Central memory CD8-positive, alpha-beta T cell (primary cell): Measurements from ENCODE around the gene KRTAP3-1.
"Not testable (repeated sequence)": the region's sequence is repeated elsewhere in the genome, so short reads cannot be mapped to it uniquely, and the experiment has no call there.

Experiments used
- ATAC-seq: fragments of 150-1000 bp; cut with Tn5 transposase; replicated peaks from 2 replicates; pipeline ENCODE4 v1.10.0; 2022; ENCODE audit warnings: mild to moderate bottlenecking, moderate FRiP score, moderate number of reproducible peaks; ENCODE audit not compliant: poor library complexity, severe bottlenecking; ENCODE audit errors: extremely low read depth
- DNase-seq, 2 donors: peaks; one replicate each; pipeline ENCODE4 v3.0.0; 2021; ENCODE audit warnings: low spot score in 2 of 2
- H3K27ac Mint-ChIP-seq: one replicate; pipeline ENCODE4 v1.8.0; 2022; ENCODE audit warnings: low read depth, mild to moderate bottlenecking, moderate library complexity, mixed read lengths
- H3K27me3 Mint-ChIP-seq: one replicate; pipeline ENCODE4 v1.8.0; 2022; ENCODE audit warnings: mixed read lengths
- H3K36me3 Mint-ChIP-seq: one replicate; pipeline ENCODE4 v1.8.0; 2022; ENCODE audit warnings: mild to moderate bottlenecking, moderate library complexity, mixed read lengths; ENCODE audit not compliant: insufficient read depth
- H3K4me1 Mint-ChIP-seq: one replicate; pipeline ENCODE4 v1.8.0; 2022; ENCODE audit warnings: mixed read lengths
- H3K4me3 Mint-ChIP-seq: one replicate; pipeline ENCODE4 v1.8.0; 2022; ENCODE audit warnings: mild to moderate bottlenecking, moderate library complexity, mixed read lengths
- H3K9me3 Mint-ChIP-seq: one replicate; pipeline ENCODE4 v1.8.0; 2022; ENCODE audit warnings: mixed read lengths

The KRTAP3-1 gene

GRCh38 chr17:41010441-41010840 lies 1.5 kb upstream of the KRTAP3-1 start:
- Mint-ChIP-seq H3K27me3 (peaks cover 8% of the 10 kb centered on the region), H3K4me1 (no peaks in the 10 kb centered on the region), H3K27ac (no peak overlapping the region), H3K9me3 (no peaks in the 10 kb centered on the region), H3K36me3 (no peaks in the 10 kb centered on the region), H3K4me3 (no peak overlapping the region)
- DNase-seq (no peak), ATAC-seq (no peak)

DNA sequence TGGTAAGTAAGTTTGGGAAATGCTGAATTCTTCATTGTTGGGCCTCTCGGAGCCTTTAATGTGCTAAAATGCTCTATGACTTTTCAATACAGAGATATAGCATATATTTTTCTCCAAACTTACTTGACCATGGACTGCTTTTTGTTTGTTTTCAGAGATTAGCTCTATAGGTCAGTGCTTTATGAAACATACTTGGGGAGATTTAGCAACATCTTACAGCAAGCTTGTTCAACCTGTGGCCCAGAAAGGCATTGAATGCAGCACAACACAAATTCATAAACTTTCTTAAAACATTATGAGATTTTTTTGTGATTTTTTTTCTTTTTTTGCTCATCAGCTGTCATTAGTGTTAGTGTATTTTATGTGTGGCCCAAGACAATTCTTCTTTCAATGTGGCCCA lies 1.0 kb upstream of the KRTAP3-1 start:
- no peak overlapping the region for H3K4me3 Mint-ChIP-seq

GRCh38 chr17:41009301-41009760 lies 403 bp upstream of the KRTAP3-1 start:
- ATAC-seq: no peak
- peaks cover 6% of the 10 kb centered on the region for H3K27me3 Mint-ChIP-seq
- no peak overlapping the region for H3K27ac Mint-ChIP-seq
- H3K4me3 Mint-ChIP-seq: no peak overlapping the region
- no peak for DNase-seq
- H3K4me1 Mint-ChIP-seq: no peaks in the 10 kb centered on the region
- no peaks in the 10 kb centered on the region for H3K9me3 Mint-ChIP-seq
- no peaks in the 10 kb centered on the region for H3K36me3 Mint-ChIP-seq

More for the DNA sequence above, 1.0 kb upstream of the KRTAP3-1 start:
- H3K9me3 Mint-ChIP-seq: no peaks in the 10 kb centered on the region
- H3K4me1 Mint-ChIP-seq: no peaks in the 10 kb centered on the region
- H3K27ac Mint-ChIP-seq: no peak overlapping the region
- ATAC-seq: no peak
- H3K36me3 Mint-ChIP-seq: no peaks in the 10 kb centered on the region
- H3K27me3 Mint-ChIP-seq: peaks cover 3% of the 10 kb centered on the region
- DNase-seq: no peak

DNA sequence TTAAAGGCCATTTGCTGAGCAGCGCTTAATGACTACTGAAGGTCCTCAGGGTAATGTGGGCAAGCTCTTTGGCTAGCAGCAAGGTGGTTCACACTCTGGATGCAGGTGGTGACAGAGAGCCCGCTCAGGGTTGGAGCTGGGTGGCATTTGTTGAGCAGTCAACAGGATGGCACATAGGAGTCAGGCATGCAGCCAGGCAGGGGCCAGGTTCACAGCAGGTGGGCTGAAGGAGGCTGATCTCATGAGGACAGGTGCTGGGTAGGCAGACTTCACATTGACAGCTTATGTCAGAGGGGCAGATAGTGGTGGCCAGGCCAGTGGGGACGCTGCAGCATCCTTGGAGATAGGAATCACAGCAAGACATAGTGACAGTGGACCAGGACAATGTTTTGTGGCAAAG lies 4.5 kb downstream of the KRTAP3-1 start:
- Mint-ChIP-seq H3K27me3 (peaks cover 55% of the 10 kb centered on the region), H3K4me1 (no peaks in the 10 kb centered on the region), H3K9me3 (no peaks in the 10 kb centered on the region), H3K4me3 (no peak overlapping the region), H3K27ac (no peak overlapping the region), H3K36me3 (no peaks in the 10 kb centered on the region)
- ATAC-seq: no peak
- no peak for DNase-seq

GRCh38 chr17:41003926-41004325 lies 5.0 kb downstream of the KRTAP3-1 start:
- Mint-ChIP-seq H3K36me3 (no peaks in the 10 kb centered on the region), H3K27ac (no peak overlapping the region), H3K4me3 (no peak overlapping the region), H3K4me1 (no peaks in the 10 kb centered on the region), H3K9me3 (no peaks in the 10 kb centered on the region), H3K27me3 (peaks cover 60% of the 10 kb centered on the region)
- DNase-seq (no peak), ATAC-seq (no peak)

DNA sequence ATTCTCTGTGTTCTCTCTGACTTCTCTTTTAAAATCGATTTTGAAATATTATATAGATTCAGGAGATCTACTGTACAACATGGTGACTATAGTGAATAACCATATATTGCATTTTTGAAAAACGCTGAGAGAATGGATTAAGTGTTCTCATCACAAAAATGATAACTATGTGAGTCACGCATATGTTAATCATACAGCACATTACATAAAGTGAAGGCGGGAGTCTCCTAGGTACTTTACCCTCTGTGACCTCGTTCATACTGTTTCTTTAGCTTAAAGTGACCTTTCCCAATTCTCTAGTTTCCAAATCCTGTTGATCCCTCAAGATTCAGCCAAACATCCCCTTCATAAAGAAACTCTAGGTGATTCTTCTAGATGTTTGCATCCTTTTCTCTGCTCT lies 6.1 kb downstream of the KRTAP3-1 start:
- Mint-ChIP-seq H3K4me1 (no peaks in the 10 kb centered on the region), H3K9me3 (no peaks in the 10 kb centered on the region), H3K4me3 (no peak overlapping the region), H3K27ac (no peak overlapping the region), H3K36me3 (no peaks in the 10 kb centered on the region), H3K27me3 (peaks cover 71% of the 10 kb centered on the region)
- DNase-seq (no peak), ATAC-seq (no peak)

GRCh38 chr17:41001795-41002194 lies 7.1 kb downstream of the KRTAP3-1 start:
- no peak for DNase-seq
- no peaks in the 10 kb centered on the region for H3K4me1 Mint-ChIP-seq
- no peak for ATAC-seq
- no peak overlapping the region for H3K4me3 Mint-ChIP-seq
- no peaks in the 10 kb centered on the region for H3K9me3 Mint-ChIP-seq
- H3K27ac Mint-ChIP-seq: no peak overlapping the region
- H3K36me3 Mint-ChIP-seq: no peaks in the 10 kb centered on the region
- H3K27me3 Mint-ChIP-seq: peaks cover 81% of the 10 kb centered on the region

DNA sequence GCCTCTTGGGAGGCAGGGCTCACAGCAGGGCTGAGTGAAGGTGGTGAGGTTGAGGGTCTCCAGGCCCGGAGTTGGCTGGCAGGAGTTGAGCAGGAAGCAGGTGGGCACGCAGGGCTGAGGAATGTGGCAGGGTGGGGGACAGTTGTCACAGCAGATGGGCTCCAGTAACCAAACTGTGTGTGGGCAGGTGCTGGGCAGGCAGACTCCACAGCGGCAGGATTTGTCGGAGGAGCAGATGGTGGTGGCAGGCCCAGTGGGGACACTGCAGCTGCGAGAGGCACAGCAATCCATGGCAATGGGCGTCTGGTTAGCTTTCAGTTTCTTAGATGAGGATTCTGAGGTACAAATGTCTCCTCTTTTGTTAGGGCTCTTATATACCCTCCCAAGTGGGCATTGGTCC lies 9.4 kb downstream of the KRTAP3-1 start, which contains the start of gene KRTAP3-2:
KRTAP3-2 (minus strand) TSS at position 344 of the 400 bp plus-strand sequence; CDS start at position 291, 53 bp downstream.
- H3K36me3 Mint-ChIP-seq, H3K9me3 Mint-ChIP-seq, H3K4me1 Mint-ChIP-seq, DNase-seq, H3K4me3 Mint-ChIP-seq, H3K27ac Mint-ChIP-seq, ATAC-seq: not testable (repeated sequence)
- peaks cover 96% of the 10 kb centered on the region for H3K27me3 Mint-ChIP-seq

GRCh38 chr17:40997361-40997760 lies 11.6 kb downstream of the KRTAP3-1 start:
- Mint-ChIP-seq H3K9me3 (no peaks in the 10 kb centered on the region), H3K36me3 (no peaks in the 10 kb centered on the region), H3K4me1 (no peaks in the 10 kb centered on the region), H3K27ac (no peak overlapping the region), H3K4me3 (no peak overlapping the region), H3K27me3 (peaks cover 93% of the 10 kb centered on the region)
- DNase-seq (no peak), ATAC-seq (no peak)

DNA sequence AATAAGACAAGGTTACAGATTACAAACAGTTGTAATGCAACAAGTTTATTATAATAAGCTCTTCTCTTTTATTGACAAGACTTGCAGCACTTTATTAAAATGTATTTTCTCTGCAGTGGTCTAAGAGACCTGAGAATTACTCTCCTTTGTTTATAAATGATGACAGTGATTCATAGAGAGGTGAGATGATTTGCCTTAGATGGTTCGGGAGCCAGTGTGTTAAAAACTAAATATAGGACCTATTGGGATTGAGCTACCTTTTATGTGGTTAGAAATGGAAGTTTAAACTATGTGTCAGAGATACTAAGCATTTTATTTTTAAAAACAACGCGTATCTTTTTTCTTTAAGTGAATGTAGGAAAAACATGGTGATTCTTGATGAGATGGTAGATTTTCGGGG lies 12.1 kb downstream of the KRTAP3-1 start:
- H3K27ac Mint-ChIP-seq: no peak overlapping the region
- ATAC-seq (no peak), DNase-seq (no peak)
- peaks cover 93% of the 10 kb centered on the region for H3K27me3 Mint-ChIP-seq
- no peaks in the 10 kb centered on the region for H3K4me1 Mint-ChIP-seq
- no peaks in the 10 kb centered on the region for H3K9me3 Mint-ChIP-seq
- no peak overlapping the region for H3K4me3 Mint-ChIP-seq
- H3K36me3 Mint-ChIP-seq: no peaks in the 10 kb centered on the region

GRCh38 chr17:40995116-40995515 lies 13.8 kb downstream of the KRTAP3-1 start:
- Mint-ChIP-seq H3K4me3 (no peak overlapping the region), H3K4me1 (no peaks in the 10 kb centered on the region), H3K27me3 (peaks cover 88% of the 10 kb centered on the region), H3K36me3 (no peaks in the 10 kb centered on the region), H3K27ac (no peak overlapping the region), H3K9me3 (no peaks in the 10 kb centered on the region)
- ATAC-seq: no peak
- no peak for DNase-seq

DNA sequence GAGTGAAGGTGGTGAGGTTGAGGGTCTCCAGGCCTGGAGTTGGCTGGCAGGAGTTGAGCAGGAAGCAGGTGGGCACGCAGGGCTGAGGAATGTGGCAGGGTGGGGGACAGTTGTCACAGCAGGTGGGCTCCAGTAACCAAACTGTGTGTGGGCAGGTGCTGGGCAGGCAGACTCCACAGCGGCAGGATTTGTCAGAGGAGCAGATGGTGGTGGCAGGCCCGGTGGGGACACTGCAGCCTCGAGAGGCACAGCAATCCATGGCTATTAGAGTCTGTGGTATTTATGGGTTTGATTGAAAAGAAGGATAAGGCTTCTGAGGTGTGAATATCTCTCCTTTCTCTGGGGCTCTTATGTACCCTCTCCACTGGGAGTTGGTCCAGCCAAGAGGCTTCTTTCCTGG lies 15.1 kb downstream of the KRTAP3-1 start, which contains the start of gene KRTAP3-3:
KRTAP3-3 (minus strand) TSS at position 326 of the 400 bp plus-strand sequence; CDS start at position 259, 67 bp downstream.
- H3K4me1 Mint-ChIP-seq: no peaks in the 10 kb centered on the region
- no peak for ATAC-seq
- H3K4me3 Mint-ChIP-seq: no peak within 1 kb of the TSS
- no peaks in the 10 kb centered on the region for H3K36me3 Mint-ChIP-seq
- DNase-seq: no peak
- H3K9me3 Mint-ChIP-seq: no peaks in the 10 kb centered on the region
- no peak within 1 kb of the TSS for H3K27ac Mint-ChIP-seq
- peaks cover 85% of the 10 kb centered on the region for H3K27me3 Mint-ChIP-seq

DNA sequence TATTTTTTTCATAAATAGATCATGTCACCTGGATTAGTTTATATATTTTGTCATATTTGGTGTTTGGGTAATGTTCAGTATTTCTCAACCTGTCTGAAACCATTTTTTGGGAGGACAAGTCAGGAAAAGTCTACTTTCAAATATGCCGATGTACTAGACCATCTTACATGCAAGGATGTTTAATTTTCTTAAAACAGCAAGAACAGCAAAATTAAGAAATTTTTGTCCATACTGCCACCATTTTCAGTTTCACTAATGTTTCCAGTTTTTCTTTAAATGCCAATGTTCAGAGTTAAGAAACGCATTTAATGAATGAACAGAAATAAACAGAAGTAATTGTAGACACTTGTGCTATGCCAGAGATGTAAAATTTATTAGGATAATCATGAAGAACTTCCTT lies 15.8 kb downstream of the KRTAP3-1 start:
- Mint-ChIP-seq H3K36me3 (no peaks in the 10 kb centered on the region), H3K4me1 (no peaks in the 10 kb centered on the region), H3K27ac (no peak overlapping the region), H3K27me3 (peaks cover 84% of the 10 kb centered on the region), H3K4me3 (no peak overlapping the region), H3K9me3 (no peaks in the 10 kb centered on the region)
- no peak for ATAC-seq
- no peak for DNase-seq

GRCh38 chr17:40992666-40993065 lies 16.3 kb downstream of the KRTAP3-1 start:
- ATAC-seq (no peak), DNase-seq (no peak)
- no peaks in the 10 kb centered on the region for H3K4me1 Mint-ChIP-seq
- no peaks in the 10 kb centered on the region for H3K36me3 Mint-ChIP-seq
- peaks cover 84% of the 10 kb centered on the region for H3K27me3 Mint-ChIP-seq
- no peaks in the 10 kb centered on the region for H3K9me3 Mint-ChIP-seq
- no peak overlapping the region for H3K27ac Mint-ChIP-seq
- no peak overlapping the region for H3K4me3 Mint-ChIP-seq
